Type B pancreatic cell (in vitro differentiated cells): ENCODE measurements around the gene MAF. TPM values are rescaled to one million over a fixed set of nuclear protein-coding genes. Genes with fewer than 3 reads are reported as not detected.
A peak's percentile ranks its signal among the peaks of the same experiment; 100 is the strongest.

Source experiments
- DNase-seq: peaks from one replicate; pipeline ENCODE4 v3.0.0; 2021; ENCODE audit warnings: mixed read lengths; ENCODE audit not compliant: unreplicated experiment; ENCODE audit errors: extremely low spot score
- H3K27ac Mint-ChIP-seq: 2 replicates; pipeline ENCODE4 v1.8.0; 2021; ENCODE audit warnings: mild to moderate bottlenecking, mixed read lengths
- H3K27me3 Mint-ChIP-seq: 2 replicates; pipeline ENCODE4 v1.8.0; 2021; ENCODE audit warnings: mixed read lengths
- H3K36me3 Mint-ChIP-seq: 2 replicates; pipeline ENCODE4 v1.8.0; 2021; ENCODE audit warnings: mixed read lengths
- H3K4me1 Mint-ChIP-seq: one replicate; pipeline ENCODE4 v1.8.0; 2021; ENCODE audit warnings: mixed read lengths; ENCODE audit not compliant: unreplicated experiment
- H3K4me3 Mint-ChIP-seq: 2 replicates; pipeline ENCODE4 v1.8.0; 2021; ENCODE audit warnings: mild to moderate bottlenecking, mixed read lengths
- H3K9me3 Mint-ChIP-seq: 2 replicates; pipeline ENCODE4 v1.8.0; 2021; ENCODE audit warnings: mixed read lengths
- CTCF ChIP-seq: fragments of 200-600 bp; sonication (generic); conservative IDR thresholded peaks from 2 replicates; pipeline ENCODE4 v1.5.0; 2021; ENCODE audit warnings: antibody characterized with exemption, mild to moderate bottlenecking
- total RNA-seq: library from RNA; stranded (reverse); gene quantifications from 2 replicates; pipeline ENCODE4 v1.2.1, GENCODE V29; 2021; ENCODE audit warnings: low replicate concordance

MAF gene
- total RNA-seq, 1 donor from 2014 or later: 33.0 TPM

GRCh38 chr16:79595231-79595641, 5.3 kb downstream of the MAF start:
- Mint-ChIP-seq H3K4me1 (peaks cover 37% of the 10 kb centered on the region), H3K9me3 (no peaks in the 10 kb centered on the region)

GRCh38 chr16:79593754-79594153, 6.8 kb downstream of the MAF start:
- H3K36me3 Mint-ChIP-seq: peaks cover 4% of the 10 kb centered on the region
- no peak for TF ChIP-seq CTCF
- no peaks in the 10 kb centered on the region for H3K9me3 Mint-ChIP-seq
- H3K27me3 Mint-ChIP-seq: peaks cover 52% of the 10 kb centered on the region
- H3K27ac Mint-ChIP-seq: no peak overlapping the region
- H3K4me1 Mint-ChIP-seq: peaks cover 37% of the 10 kb centered on the region
- H3K4me3 Mint-ChIP-seq: no peak overlapping the region
- no peak for DNase-seq

More at GRCh38 chr16:79595231-79595641, 5.3 kb downstream of the MAF start:
- peak overlapping the region; percentile 81 for H3K4me3 Mint-ChIP-seq
- H3K36me3 Mint-ChIP-seq: peaks cover 4% of the 10 kb centered on the region
- no peak for TF ChIP-seq CTCF
- DNase-seq: no peak
- H3K27me3 Mint-ChIP-seq: peaks cover 46% of the 10 kb centered on the region
- no peak overlapping the region for H3K27ac Mint-ChIP-seq

GRCh38 chr16:79593074-79593531, 7.4 kb downstream of the MAF start:
- Mint-ChIP-seq H3K36me3 (peaks cover 4% of the 10 kb centered on the region), H3K9me3 (no peaks in the 10 kb centered on the region), H3K27me3 (peaks cover 48% of the 10 kb centered on the region), H3K27ac (peak overlapping the region; percentile 16), H3K4me3 (peak overlapping the region; percentile 50), H3K4me1 (peaks cover 37% of the 10 kb centered on the region)
- TF ChIP-seq CTCF: no peak
- no peak for DNase-seq

- H3K4me3 Mint-ChIP-seq: no peak overlapping the region
- H3K9me3 Mint-ChIP-seq: no peaks in the 10 kb centered on the region
- no peak for DNase-seq
- peaks cover 44% of the 10 kb centered on the region for H3K4me1 Mint-ChIP-seq
- TF ChIP-seq CTCF: no peak
- no peak overlapping the region for H3K27ac Mint-ChIP-seq
- H3K27me3 Mint-ChIP-seq: peaks cover 50% of the 10 kb centered on the region
- peaks cover 4% of the 10 kb centered on the region for H3K36me3 Mint-ChIP-seq
Measured at GRCh38 chr16:79592186-79592585, 8.4 kb downstream of the MAF start.

- Mint-ChIP-seq H3K27me3 (peaks cover 52% of the 10 kb centered on the region), H3K4me1 (peaks cover 34% of the 10 kb centered on the region), H3K36me3 (no peaks in the 10 kb centered on the region), H3K4me3 (peak overlapping the region; percentile 40), H3K9me3 (no peaks in the 10 kb centered on the region), H3K27ac (no peak overlapping the region)
- no peak for TF ChIP-seq CTCF
- DNase-seq: no peak
Measured at GRCh38 chr16:79589601-79590102, 10.9 kb downstream of the MAF start.
